Karpas-422 (cell line): Measurements from ENCODE around the gene MRTFB. TPM values are rescaled to one million over a fixed set of nuclear protein-coding genes. Genes with fewer than 3 reads are reported as not detected.
A peak's percentile ranks its signal among the peaks of the same experiment; 100 is the strongest.

Source experiments
- DNase-seq: peaks from one replicate; pipeline ENCODE4 v3.0.0-alpha.2; 2015
- H2AFZ ChIP-seq: fragments of 200-600 bp; sonication (generic); 2 replicates; pipeline ENCODE4 v1.6.1; 2014; ENCODE audit warnings: antibody characterized with exemption, low read length, mixed read lengths
- H3K27ac ChIP-seq: fragments of 200-600 bp; sonication (generic); 2 replicates; pipeline ENCODE4 v1.5.1; 2014; ENCODE audit warnings: mild to moderate bottlenecking, low read length, moderate library complexity
- H3K27me3 ChIP-seq: fragments of 200-600 bp; sonication (generic); 2 replicates; pipeline ENCODE4 v1.6.1; 2014; ENCODE audit warnings: low read length, mixed read lengths
- H3K36me3 ChIP-seq: fragments of 200-600 bp; sonication (generic); 2 replicates; pipeline ENCODE4 v1.6.1; 2014; ENCODE audit warnings: low read length, mixed read lengths; ENCODE audit not compliant: insufficient read depth
- H3K4me1 ChIP-seq: fragments of 200-600 bp; sonication (generic); 2 replicates; pipeline ENCODE4 v1.6.1; 2014; ENCODE audit warnings: mild to moderate bottlenecking, low read length, mixed read lengths
- H3K4me2 ChIP-seq: fragments of 200-600 bp; sonication (generic); 2 replicates; pipeline ENCODE4 v1.6.1; 2014; ENCODE audit warnings: low read length, low read depth, mild to moderate bottlenecking; ENCODE audit not compliant: poor library complexity, severe bottlenecking
- H3K4me3 ChIP-seq: fragments of 200-600 bp; sonication (generic); 2 replicates; pipeline ENCODE4 v1.5.1; 2014; ENCODE audit warnings: mild to moderate bottlenecking, antibody characterized with exemption, low read length, mixed read lengths
- H3K79me2 ChIP-seq: fragments of 200-600 bp; sonication (generic); 2 replicates; pipeline ENCODE4 v1.6.1; 2014; ENCODE audit warnings: mild to moderate bottlenecking, low read length, mixed read lengths
- H3K9ac ChIP-seq: fragments of 200-600 bp; sonication (generic); 2 replicates; pipeline ENCODE4 v1.6.0; 2014; ENCODE audit warnings: low read length
- H3K9me2 ChIP-seq: fragments of 200-600 bp; sonication (generic), shearing (Covaris generic); replicated peaks from 2 replicates; pipeline ENCODE4 v1.6.0; 2014; ENCODE audit warnings: mild to moderate bottlenecking, low read length, moderate library complexity; ENCODE audit not compliant: insufficient read depth
- H3K9me3 ChIP-seq: fragments of 300-700, 200-600 bp; sonication (generic); 2 replicates; pipeline ENCODE4 v1.6.1; 2014; ENCODE audit warnings: low read length, mixed read lengths
- H4K20me1 ChIP-seq: fragments of 200-600 bp; sonication (generic); 2 replicates; pipeline ENCODE4 v1.6.1; 2014; ENCODE audit warnings: mild to moderate bottlenecking, antibody characterized with exemption, low read length, low read depth; ENCODE audit not compliant: insufficient read depth
- total RNA-seq: library from RNA; depleted of rRNA; stranded (reverse); fragments of >200 nt; shearing (Covaris generic); gene quantifications from 2 replicates; pipeline ENCODE4 v1.2.3, GENCODE V29; 2014; ENCODE audit warnings: low replicate concordance

Gene MRTFB
- total RNA-seq, 1 experiment from 2014 or later = 5.3 TPM

GRCh38 chr16:14051103-14051729 lies 19.9 kb upstream of the MRTFB start:
- H3K36me3 ChIP-seq = no peaks in the 10 kb centered on the region
- H4K20me1 ChIP-seq = no peaks in the 10 kb centered on the region
- no peak overlapping the region for H3K27ac ChIP-seq
- no peaks in the 10 kb centered on the region for H3K27me3 ChIP-seq
- no peak overlapping the region for H2AFZ ChIP-seq
- H3K4me1 ChIP-seq = no peaks in the 10 kb centered on the region
- no peak overlapping the region for H3K9ac ChIP-seq
- H3K9me2 ChIP-seq = no peaks in the 10 kb centered on the region
- no peaks in the 10 kb centered on the region for H3K9me3 ChIP-seq
- H3K79me2 ChIP-seq = no peaks in the 10 kb centered on the region
- no peak overlapping the region for H3K4me2 ChIP-seq
- no peak overlapping the region for H3K4me3 ChIP-seq
- DNase-seq = no peak

DNA sequence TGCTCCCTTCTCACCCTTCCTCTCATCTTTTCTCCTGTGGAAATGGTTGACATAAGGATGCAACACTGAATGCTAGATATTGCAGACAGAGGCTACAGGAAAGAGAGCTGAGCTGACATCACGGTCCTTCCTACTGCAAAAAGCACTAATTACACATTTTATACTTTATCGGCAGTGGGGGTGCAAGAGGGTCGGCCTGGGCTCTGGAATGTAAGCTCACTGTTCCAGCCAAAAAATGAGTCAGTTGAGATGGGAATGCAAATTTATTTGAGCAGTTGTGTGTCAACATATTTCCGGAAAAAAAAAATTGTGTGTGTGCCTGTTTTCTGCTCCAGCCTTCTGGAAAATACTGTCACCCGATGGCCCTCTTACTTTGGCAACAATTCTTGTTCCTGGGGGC lies 14.1 kb upstream of the MRTFB start:
- no peak overlapping the region for H3K4me2 ChIP-seq
- no peaks in the 10 kb centered on the region for H3K27me3 ChIP-seq
- H3K36me3 ChIP-seq = no peaks in the 10 kb centered on the region
- H3K9ac ChIP-seq = no peak overlapping the region
- no peak overlapping the region for H3K4me3 ChIP-seq
- no peak overlapping the region for H3K27ac ChIP-seq
- no peaks in the 10 kb centered on the region for H3K4me1 ChIP-seq
- DNase-seq = no peak
- no peak overlapping the region for H2AFZ ChIP-seq
- no peaks in the 10 kb centered on the region for H3K9me3 ChIP-seq
- no peaks in the 10 kb centered on the region for H3K9me2 ChIP-seq
- no peaks in the 10 kb centered on the region for H3K79me2 ChIP-seq
- no peaks in the 10 kb centered on the region for H4K20me1 ChIP-seq

DNA sequence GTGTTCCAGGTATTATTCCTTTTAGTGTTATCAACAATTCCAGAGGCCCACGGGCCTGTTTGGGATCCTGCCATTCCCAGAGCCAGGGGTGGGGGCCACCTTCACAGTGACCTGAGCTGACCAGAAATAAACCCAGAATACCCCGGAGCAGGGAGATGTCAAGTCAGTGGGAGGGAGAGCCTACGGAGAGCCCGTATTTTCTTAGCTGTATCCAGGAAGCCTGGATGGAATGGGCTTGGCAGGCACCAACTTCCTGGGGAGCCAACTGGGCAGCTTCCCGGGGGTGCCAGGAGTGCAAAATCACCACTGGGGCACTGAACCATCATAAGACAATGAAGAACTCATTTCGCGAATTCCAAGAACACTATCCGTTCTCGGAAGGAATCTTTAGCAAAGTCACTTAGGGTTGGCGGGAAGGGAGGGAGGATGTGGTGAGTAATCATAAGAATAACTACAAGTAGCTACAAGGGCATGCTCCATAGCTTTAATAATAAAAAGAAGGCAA lies 13.2 kb upstream of the MRTFB start:
- Histone ChIP-seq H3K9me2 (no peaks in the 10 kb centered on the region), H3K79me2 (no peaks in the 10 kb centered on the region), H2AFZ (no peak overlapping the region), H3K9ac (no peak overlapping the region), H3K36me3 (no peaks in the 10 kb centered on the region), H4K20me1 (no peaks in the 10 kb centered on the region), H3K27ac (no peak overlapping the region), H3K4me1 (no peaks in the 10 kb centered on the region), H3K27me3 (no peaks in the 10 kb centered on the region), H3K4me2 (no peak overlapping the region), H3K4me3 (no peak overlapping the region), H3K9me3 (no peaks in the 10 kb centered on the region)
- DNase-seq = no peak

- no peak overlapping the region for H3K27ac ChIP-seq
- H3K4me1 ChIP-seq = no peaks in the 10 kb centered on the region
- H4K20me1 ChIP-seq = no peaks in the 10 kb centered on the region
- no peak overlapping the region for H3K4me3 ChIP-seq
- no peaks in the 10 kb centered on the region for H3K27me3 ChIP-seq
- H3K4me2 ChIP-seq = no peak overlapping the region
- no peak overlapping the region for H2AFZ ChIP-seq
- no peaks in the 10 kb centered on the region for H3K36me3 ChIP-seq
- no peaks in the 10 kb centered on the region for H3K9me3 ChIP-seq
- H3K9me2 ChIP-seq = no peaks in the 10 kb centered on the region
- DNase-seq = no peak
- no peak overlapping the region for H3K9ac ChIP-seq
- H3K79me2 ChIP-seq = no peaks in the 10 kb centered on the region
Observed at GRCh38 chr16:14061732-14062259, 9.3 kb upstream of the MRTFB start.

DNA sequence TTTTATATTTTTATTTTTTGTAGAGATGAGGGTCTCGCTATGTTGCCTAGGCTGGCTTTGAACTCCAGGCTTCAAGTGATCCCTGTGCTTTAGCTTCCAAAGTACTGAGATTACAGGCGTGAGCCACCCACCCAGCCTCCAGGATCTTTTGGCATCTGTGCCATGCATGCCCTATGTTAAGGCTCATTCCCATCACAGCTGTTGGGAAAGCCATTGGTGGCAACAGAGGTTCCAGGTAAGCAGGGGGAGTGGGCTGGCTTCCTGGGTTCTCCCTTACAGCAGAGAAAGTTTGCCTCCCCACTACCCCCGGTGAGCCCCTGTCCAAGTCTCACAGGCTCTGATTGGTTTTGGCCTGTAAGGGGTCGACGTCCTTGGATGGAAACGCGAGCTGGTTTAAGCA lies 8.9 kb upstream of the MRTFB start:
- Histone ChIP-seq H3K27ac (no peak overlapping the region), H3K4me3 (no peak overlapping the region), H3K9me2 (no peaks in the 10 kb centered on the region), H3K79me2 (no peaks in the 10 kb centered on the region), H3K4me2 (no peak overlapping the region), H3K4me1 (no peaks in the 10 kb centered on the region), H4K20me1 (no peaks in the 10 kb centered on the region), H3K27me3 (no peaks in the 10 kb centered on the region), H3K36me3 (no peaks in the 10 kb centered on the region), H2AFZ (no peak overlapping the region), H3K9ac (no peak overlapping the region), H3K9me3 (no peaks in the 10 kb centered on the region)
- DNase-seq = no peak

DNA sequence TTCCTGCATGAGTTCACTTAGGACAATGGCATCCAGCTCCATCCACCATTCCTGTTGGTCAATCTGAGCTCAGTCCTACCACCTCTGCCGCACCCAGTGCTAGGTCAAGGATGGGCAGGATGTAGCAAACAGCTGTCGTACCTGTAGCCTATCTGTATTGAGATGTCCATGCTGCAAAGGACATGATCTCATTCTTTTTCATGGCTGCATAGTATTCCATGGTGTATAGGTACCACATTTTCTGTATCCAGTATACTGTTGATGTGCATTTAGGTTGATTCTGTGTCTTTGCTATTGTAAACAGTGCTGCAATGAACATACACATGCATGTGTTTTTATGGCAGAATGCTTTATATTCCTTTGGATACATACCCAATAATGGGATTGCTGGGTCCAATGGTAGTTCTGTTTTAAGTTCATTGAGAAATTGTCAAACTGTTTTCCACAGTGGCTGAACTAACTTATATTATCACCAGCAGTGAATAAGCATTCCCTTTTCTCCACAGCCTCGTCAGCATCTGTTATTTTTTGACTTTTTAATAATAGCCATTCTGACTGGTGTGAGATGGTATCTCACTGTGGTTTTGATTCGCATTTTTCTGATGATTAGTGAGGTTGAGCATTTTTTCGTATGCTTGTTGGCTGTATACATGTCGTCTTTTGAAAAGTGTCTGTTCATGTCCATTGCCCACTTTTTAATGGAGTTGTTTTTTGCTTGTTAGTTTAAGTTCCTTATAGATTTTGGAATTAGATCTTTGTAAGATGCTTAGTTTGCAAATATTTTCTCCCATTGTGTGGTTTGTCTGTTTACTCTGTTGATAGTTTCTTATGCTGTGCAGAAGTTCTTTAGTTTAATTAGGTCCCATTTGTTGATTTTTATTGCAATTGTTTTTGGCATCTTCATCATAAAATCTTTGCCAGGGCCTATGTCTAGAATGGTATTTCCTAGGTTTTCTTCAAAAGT lies 7.2 kb upstream of the MRTFB start:
- Histone ChIP-seq H3K4me3 (no peak overlapping the region), H3K9me3 (no peaks in the 10 kb centered on the region), H3K27me3 (no peaks in the 10 kb centered on the region), H3K79me2 (no peaks in the 10 kb centered on the region), H3K9me2 (no peaks in the 10 kb centered on the region), H2AFZ (no peak overlapping the region), H3K27ac (no peak overlapping the region), H4K20me1 (no peaks in the 10 kb centered on the region), H3K36me3 (no peaks in the 10 kb centered on the region), H3K4me2 (no peak overlapping the region), H3K4me1 (no peaks in the 10 kb centered on the region), H3K9ac (no peak overlapping the region)
- DNase-seq = no peak

- no peaks in the 10 kb centered on the region for H3K79me2 ChIP-seq
- no peaks in the 10 kb centered on the region; the same call in 1 of the 2 replicates for H4K20me1 ChIP-seq
- H3K4me3 ChIP-seq = no peak overlapping the region
- H3K9ac ChIP-seq = no peak overlapping the region
- H2AFZ ChIP-seq = no peak overlapping the region
- H3K9me3 ChIP-seq = no peaks in the 10 kb centered on the region
- H3K4me1 ChIP-seq = peaks cover 12% of the 10 kb centered on the region
- no peak overlapping the region for H3K27ac ChIP-seq
- DNase-seq = no peak
- H3K27me3 ChIP-seq = no peaks in the 10 kb centered on the region
- no peak overlapping the region for H3K4me2 ChIP-seq
- no peaks in the 10 kb centered on the region for H3K9me2 ChIP-seq
- H3K36me3 ChIP-seq = no peaks in the 10 kb centered on the region
Observed at GRCh38 chr16:14069818-14070217, 1.3 kb upstream of the MRTFB start.

- H3K4me3 ChIP-seq = peak overlapping the region; percentile 82
- peak overlapping the region; percentile 93 for H2AFZ ChIP-seq
- H3K36me3 ChIP-seq = no peaks in the 10 kb centered on the region
- peaks cover 12% of the 10 kb centered on the region for H3K4me1 ChIP-seq
- no peaks in the 10 kb centered on the region for H3K9me2 ChIP-seq
- no peak overlapping the region for H3K27ac ChIP-seq
- no peaks in the 10 kb centered on the region for H3K27me3 ChIP-seq
- no peaks in the 10 kb centered on the region; the same call in 1 of the 2 replicates for H4K20me1 ChIP-seq
- no peaks in the 10 kb centered on the region for H3K79me2 ChIP-seq
- DNase-seq = no peak
- H3K9me3 ChIP-seq = no peaks in the 10 kb centered on the region
- peak overlapping the region; percentile 76 for H3K4me2 ChIP-seq
- peak overlapping the region; percentile 81 for H3K9ac ChIP-seq
Observed at GRCh38 chr16:14070555-14070876, 603 bp upstream of the MRTFB start.
